Peyer's patch (tissue), 4 donors: Measurements from ENCODE around the gene AMFR. TPM values are rescaled to one million over a fixed set of nuclear protein-coding genes. Genes with fewer than 3 reads are reported as not detected.

Experiments
- DNase-seq, 3 donors: peaks; one replicate each; pipeline ENCODE4 v3.0.0-alpha.2; 2017 to 2019
- H3K27ac ChIP-seq, 4 donors: fragments of 200-600 bp; sonication (generic); one replicate each; pipeline ENCODE4 v1.5.1; 2016 to 2019
- H3K27me3 ChIP-seq, 2 donors: fragments of 200-600 bp; sonication (generic); one replicate each; pipeline ENCODE4 v1.5.1; 2019
- H3K36me3 ChIP-seq, 3 donors: fragments of 200-600 bp; sonication (generic); one replicate each; pipeline ENCODE4 v1.5.1; 2016 to 2019
- H3K4me1 ChIP-seq, 4 donors: fragments of 200-600 bp; sonication (generic); one replicate each; pipeline ENCODE4 v1.5.1; 2016 to 2019
- H3K4me3 ChIP-seq, 4 donors: fragments of 200-600 bp; sonication (generic); 1 replicate in 3 of 4; 2 replicates in 1 of 4; pipeline ENCODE4 v1.5.1; 2016 to 2019; ENCODE audit warnings: mild to moderate bottlenecking in 1 of 4
- H3K9me3 ChIP-seq, 4 donors: fragments of 200-600 bp; sonication (generic); one replicate each; pipeline ENCODE4 v1.5.1; 2016 to 2019; ENCODE audit warnings: mild to moderate bottlenecking in 1 of 4
- CTCF ChIP-seq, 6 experiments: fragments of 450-650 bp in 4 of 6; fragments of 200-600 bp in 2 of 6; sonication (generic) in 1 of 6; IDR thresholded peaks; one replicate each; pipeline ENCODE4 v1.5.1; 2017 to 2019; ENCODE audit warnings: antibody characterized with exemption in 6 of 6, mild to moderate bottlenecking in 3 of 6, moderate library complexity in 1 of 6
- POLR2A ChIP-seq, 2 donors: fragments of 450-650 bp; IDR thresholded peaks; one replicate each; pipeline ENCODE4 v1.5.1; 2017; ENCODE audit warnings: antibody characterized with exemption in 2 of 2, mild to moderate bottlenecking in 2 of 2, moderate library complexity in 2 of 2
- total RNA-seq, 4 donors: library from RNA; depleted of rRNA; stranded (reverse); fragments of >200 nt; gene quantifications; one replicate each; pipeline ENCODE4 v1.1.0, GENCODE V29; 2016

Gene AMFR
- total RNA-seq, 4 donors from 2014 or later: 149 to 265 (median 170) TPM

GRCh38 chr16:56417138-56417537 is 8.2 kb downstream of the AMFR start:
- Histone ChIP-seq H3K9me3 (no peaks in the 10 kb centered on the region), H3K27me3 (no peaks in the 10 kb centered on the region), H3K36me3 (peaks cover 0 to 11% (median 0%) of the 10 kb centered on the region in 3 donors), H3K4me1 (peaks cover 0 to 5% (median under 1%) of the 10 kb centered on the region in 4 donors), H3K4me3 (no peak overlapping the region), H3K27ac (no peak overlapping the region)
- TF ChIP-seq POLR2A (IDR thresholded peaks at IDR 0.05) (no peak), CTCF (IDR thresholded peaks at IDR 0.05) (no peak)
- DNase-seq: no peak

GRCh38 chr16:56415875-56416274 is 9.5 kb downstream of the AMFR start:
- H3K27me3 ChIP-seq: no peaks in the 10 kb centered on the region
- no peak for TF ChIP-seq CTCF (IDR thresholded peaks at IDR 0.05)
- TF ChIP-seq POLR2A (IDR thresholded peaks at IDR 0.05): no peak
- no peaks in the 10 kb centered on the region for H3K9me3 ChIP-seq
- peaks cover 0 to 13% (median 0%) of the 10 kb centered on the region in 3 donors for H3K36me3 ChIP-seq
- peaks cover 0 to 5% (median 0%) of the 10 kb centered on the region in 4 donors for H3K4me1 ChIP-seq
- no peak for DNase-seq
- no peak overlapping the region for H3K27ac ChIP-seq
- no peak overlapping the region for H3K4me3 ChIP-seq

GRCh38 chr16:56414366-56414765 is 11.0 kb downstream of the AMFR start:
- Histone ChIP-seq H3K27me3 (no peaks in the 10 kb centered on the region), H3K4me3 (no peak overlapping the region), H3K27ac (no peak overlapping the region), H3K36me3 (peaks cover 0 to 13% (median 0%) of the 10 kb centered on the region in 3 donors), H3K9me3 (no peaks in the 10 kb centered on the region), H3K4me1 (peaks cover 0 to under 1% (median 0%) of the 10 kb centered on the region in 4 donors)
- no peak for TF ChIP-seq CTCF (IDR thresholded peaks at IDR 0.05)
- TF ChIP-seq POLR2A (IDR thresholded peaks at IDR 0.05): no peak
- no peak for DNase-seq

- TF ChIP-seq POLR2A (IDR thresholded peaks at IDR 0.05) (no peak), CTCF (IDR thresholded peaks at IDR 0.05) (no peak)
- H3K4me1 ChIP-seq: peaks cover 0 to 5% (median under 1%) of the 10 kb centered on the region in 4 donors
Observed at GRCh38 chr16:56413381-56413780, 12.0 kb downstream of the AMFR start.

GRCh38 chr16:56411624-56412023 is 13.7 kb downstream of the AMFR start:
- H3K9me3 ChIP-seq: no peaks in the 10 kb centered on the region
- peaks cover 0 to 17% (median 2%) of the 10 kb centered on the region in 4 donors for H3K4me1 ChIP-seq
- peaks cover 0 to 33% (median 0%) of the 10 kb centered on the region in 3 donors for H3K36me3 ChIP-seq
- H3K27ac ChIP-seq: no peak overlapping the region
- no peak for TF ChIP-seq CTCF (IDR thresholded peaks at IDR 0.05)
- TF ChIP-seq POLR2A (IDR thresholded peaks at IDR 0.05): no peak
- H3K4me3 ChIP-seq: no peak overlapping the region
- DNase-seq: no peak
- no peaks in the 10 kb centered on the region for H3K27me3 ChIP-seq

More at GRCh38 chr16:56413381-56413780, 12.0 kb downstream of the AMFR start:
- Histone ChIP-seq H3K27ac (no peak overlapping the region), H3K4me3 (no peak overlapping the region), H3K27me3 (no peaks in the 10 kb centered on the region), H3K36me3 (peaks cover 0 to 21% (median 0%) of the 10 kb centered on the region in 3 donors), H3K9me3 (no peaks in the 10 kb centered on the region)
- no peak for DNase-seq

- peaks cover 0 to 33% (median 0%) of the 10 kb centered on the region in 3 donors for H3K36me3 ChIP-seq
- H3K27ac ChIP-seq: no peak overlapping the region
- H3K4me1 ChIP-seq: peaks cover 0 to 17% (median 2%) of the 10 kb centered on the region in 4 donors
- no peak overlapping the region for H3K4me3 ChIP-seq
- TF ChIP-seq CTCF (IDR thresholded peaks at IDR 0.05) (no peak), POLR2A (IDR thresholded peaks at IDR 0.05) (no peak)
- no peaks in the 10 kb centered on the region for H3K9me3 ChIP-seq
- no peaks in the 10 kb centered on the region for H3K27me3 ChIP-seq
- no peak for DNase-seq
Observed at GRCh38 chr16:56411123-56411522, 14.2 kb downstream of the AMFR start.
